Measurements from ENCODE around the gene WDR54.

Gene WDR54

GRCh38 chr2:74401891-74402290 lies 19.6 kb upstream of the WDR54 start:
- H3K4me3 ChIP-seq (ENCODE audit: insufficient read depth in 1 of 2, low read depth in 1 of 2, low read length in 2 of 2) = no peak overlapping the region
- no peak overlapping the region for H3K18ac ChIP-seq (ENCODE audit: low read depth in 1 of 2, low read length in 2 of 2)
- no peak overlapping the region for H3K23ac ChIP-seq (ENCODE audit: low read length in 2 of 2)
- H2BK5ac ChIP-seq (ENCODE audit: low read depth, low read length, poor library complexity, severe bottlenecking) = no peak overlapping the region
- no peak for DNase-seq
- WGBS = 63% methylated on average over 1 of the region's 2 CpGs
- no peaks in the 10 kb centered on the region for H3K27me3 ChIP-seq (ENCODE audit: control insufficient read depth in 1 of 2, insufficient read depth in 1 of 2, low read length in 2 of 2)
- H2BK120ac ChIP-seq (ENCODE audit: low read depth, low read length) = no peak overlapping the region
- H3K4me1 ChIP-seq (ENCODE audit: control insufficient read depth, insufficient read depth, low read depth, low read length) = peaks cover under 1% of the 10 kb centered on the region
- H3K27ac ChIP-seq (ENCODE audit: low read length, poor library complexity, severe bottlenecking) = no peak overlapping the region
- H3K9ac ChIP-seq (ENCODE audit: low read length) = no peak overlapping the region
- no peak overlapping the region for H2BK12ac ChIP-seq (ENCODE audit: low read length in 2 of 2)
- no peak overlapping the region for H3K4ac ChIP-seq (ENCODE audit: low read depth in 1 of 2, low read length in 2 of 2)
- no peak overlapping the region for H4K91ac ChIP-seq (ENCODE audit: low read length)
- no peak overlapping the region for H2AFZ ChIP-seq (ENCODE audit: low read depth, low read length)
- no peaks in the 10 kb centered on the region for H3K9me3 ChIP-seq (ENCODE audit: control insufficient read depth, low read length)
- H2BK15ac ChIP-seq (ENCODE audit: low read depth, poor library complexity, severe bottlenecking) = no peak overlapping the region
- no peak overlapping the region for H3K4me2 ChIP-seq (ENCODE audit: low read length, poor library complexity, severe bottlenecking)
- H3K36me3 ChIP-seq (ENCODE audit: control insufficient read depth in 1 of 2, insufficient read depth in 2 of 2, low read depth in 1 of 2, low read length in 2 of 2) = no peaks in the 10 kb centered on the region
- H3K14ac ChIP-seq (ENCODE audit: low read length in 2 of 2) = no peak overlapping the region
- no peak overlapping the region for H2AK5ac ChIP-seq (ENCODE audit: low read length, severe bottlenecking)
- H3K79me1 ChIP-seq (replicated peaks; ENCODE audit: low read length, poor library complexity, severe bottlenecking) = no peaks in the 10 kb centered on the region
- no peak overlapping the region for H4K8ac ChIP-seq (ENCODE audit: low read length)

GRCh38 chr2:74406035-74406434 lies 15.5 kb upstream of the WDR54 start:
- Histone ChIP-seq H3K9ac (ENCODE audit: low read length) (no peak overlapping the region), H2BK12ac (ENCODE audit: low read length in 2 of 2) (no peak overlapping the region), H3K4ac (ENCODE audit: low read depth in 1 of 2, low read length in 2 of 2) (no peak overlapping the region), H3K27ac (ENCODE audit: low read length, poor library complexity, severe bottlenecking) (no peak overlapping the region), H3K4me2 (ENCODE audit: low read length, poor library complexity, severe bottlenecking) (no peak overlapping the region), H3K27me3 (ENCODE audit: control insufficient read depth in 1 of 2, insufficient read depth in 1 of 2, low read length in 2 of 2) (no peaks in the 10 kb centered on the region), H3K4me1 (ENCODE audit: control insufficient read depth, insufficient read depth, low read depth, low read length) (peaks cover 2% of the 10 kb centered on the region), H4K8ac (ENCODE audit: low read length) (no peak overlapping the region), H4K91ac (ENCODE audit: low read length) (no peak overlapping the region), H3K4me3 (ENCODE audit: insufficient read depth in 1 of 2, low read depth in 1 of 2, low read length in 2 of 2) (no peak overlapping the region), H2BK120ac (ENCODE audit: low read depth, low read length) (no peak overlapping the region), H2AFZ (ENCODE audit: low read depth, low read length) (no peak overlapping the region), H2BK15ac (ENCODE audit: low read depth, poor library complexity, severe bottlenecking) (no peak overlapping the region), H3K23ac (ENCODE audit: low read length in 2 of 2) (no peak overlapping the region), H3K79me1 (replicated peaks; ENCODE audit: low read length, poor library complexity, severe bottlenecking) (no peaks in the 10 kb centered on the region), H3K36me3 (ENCODE audit: control insufficient read depth in 1 of 2, insufficient read depth in 2 of 2, low read depth in 1 of 2, low read length in 2 of 2) (no peaks in the 10 kb centered on the region), H3K18ac (ENCODE audit: low read depth in 1 of 2, low read length in 2 of 2) (no peak overlapping the region), H2BK5ac (ENCODE audit: low read depth, low read length, poor library complexity, severe bottlenecking) (no peak overlapping the region), H2AK5ac (ENCODE audit: low read length, severe bottlenecking) (no peak overlapping the region), H3K9me3 (ENCODE audit: control insufficient read depth, low read length) (no peaks in the 10 kb centered on the region), H3K14ac (ENCODE audit: low read length in 2 of 2) (no peak overlapping the region)
- no peak for DNase-seq

- Histone ChIP-seq H3K79me1 (replicated peaks; ENCODE audit: low read length, poor library complexity, severe bottlenecking) (no peaks in the 10 kb centered on the region), H2BK15ac (ENCODE audit: low read depth, poor library complexity, severe bottlenecking) (no peak overlapping the region), H2BK120ac (ENCODE audit: low read depth, low read length) (no peak overlapping the region), H3K23ac (ENCODE audit: low read length in 2 of 2) (no peak overlapping the region), H3K4ac (ENCODE audit: low read depth in 1 of 2, low read length in 2 of 2) (no peak overlapping the region), H3K4me3 (ENCODE audit: insufficient read depth in 1 of 2, low read depth in 1 of 2, low read length in 2 of 2) (no peak overlapping the region), H2BK5ac (ENCODE audit: low read depth, low read length, poor library complexity, severe bottlenecking) (no peak overlapping the region), H2AFZ (ENCODE audit: low read depth, low read length) (no peak overlapping the region), H3K27ac (ENCODE audit: low read length, poor library complexity, severe bottlenecking) (no peak overlapping the region), H3K4me2 (ENCODE audit: low read length, poor library complexity, severe bottlenecking) (no peak overlapping the region), H2BK12ac (ENCODE audit: low read length in 2 of 2) (no peak overlapping the region), H3K18ac (ENCODE audit: low read depth in 1 of 2, low read length in 2 of 2) (no peak overlapping the region), H3K4me1 (ENCODE audit: control insufficient read depth, insufficient read depth, low read depth, low read length) (peaks cover 2% of the 10 kb centered on the region), H4K8ac (ENCODE audit: low read length) (no peak overlapping the region), H4K91ac (ENCODE audit: low read length) (no peak overlapping the region), H3K9ac (ENCODE audit: low read length) (no peak overlapping the region), H3K14ac (ENCODE audit: low read length in 2 of 2) (no peak overlapping the region), H3K36me3 (ENCODE audit: control insufficient read depth in 1 of 2, insufficient read depth in 2 of 2, low read depth in 1 of 2, low read length in 2 of 2) (no peaks in the 10 kb centered on the region), H3K9me3 (ENCODE audit: control insufficient read depth, low read length) (no peaks in the 10 kb centered on the region), H2AK5ac (ENCODE audit: low read length, severe bottlenecking) (no peak overlapping the region), H3K27me3 (ENCODE audit: control insufficient read depth in 1 of 2, insufficient read depth in 1 of 2, low read length in 2 of 2) (no peaks in the 10 kb centered on the region)
- no peak for DNase-seq
- 67% methylated on average over 4 of the region's 5 CpGs for WGBS
These were observed 13.8 kb upstream of the WDR54 start for GRCh38 chr2:74407682-74408081.

- 85% methylated on average over 8 of the region's 8 CpGs for WGBS
- H3K27ac ChIP-seq (ENCODE audit: low read length, poor library complexity, severe bottlenecking) = no peak overlapping the region
- no peak overlapping the region for H3K23ac ChIP-seq (ENCODE audit: low read length in 2 of 2)
- no peaks in the 10 kb centered on the region for H3K27me3 ChIP-seq (ENCODE audit: control insufficient read depth in 1 of 2, insufficient read depth in 1 of 2, low read length in 2 of 2)
- no peak overlapping the region for H4K8ac ChIP-seq (ENCODE audit: low read length)
- H3K18ac ChIP-seq (ENCODE audit: low read depth in 1 of 2, low read length in 2 of 2) = no peak overlapping the region
- H2AK5ac ChIP-seq (ENCODE audit: low read length, severe bottlenecking) = no peak overlapping the region
- H3K36me3 ChIP-seq (ENCODE audit: control insufficient read depth in 1 of 2, insufficient read depth in 2 of 2, low read depth in 1 of 2, low read length in 2 of 2) = peaks cover 0 to 4% of the 10 kb centered on the region in 2 experiments
- H3K9ac ChIP-seq (ENCODE audit: low read length) = no peak overlapping the region
- no peaks in the 10 kb centered on the region for H3K9me3 ChIP-seq (ENCODE audit: control insufficient read depth, low read length)
- no peak overlapping the region for H2AFZ ChIP-seq (ENCODE audit: low read depth, low read length)
- no peak for DNase-seq
- no peaks in the 10 kb centered on the region for H3K4me1 ChIP-seq (ENCODE audit: control insufficient read depth, insufficient read depth, low read depth, low read length)
- H2BK5ac ChIP-seq (ENCODE audit: low read depth, low read length, poor library complexity, severe bottlenecking) = no peak overlapping the region
- H2BK120ac ChIP-seq (ENCODE audit: low read depth, low read length) = no peak overlapping the region
- no peak overlapping the region for H2BK12ac ChIP-seq (ENCODE audit: low read length in 2 of 2)
- no peak overlapping the region for H3K4me2 ChIP-seq (ENCODE audit: low read length, poor library complexity, severe bottlenecking)
- H3K4ac ChIP-seq (ENCODE audit: low read depth in 1 of 2, low read length in 2 of 2) = no peak overlapping the region
- no peaks in the 10 kb centered on the region for H3K79me1 ChIP-seq (replicated peaks; ENCODE audit: low read length, poor library complexity, severe bottlenecking)
- H3K14ac ChIP-seq (ENCODE audit: low read length in 2 of 2) = no peak overlapping the region
- H4K91ac ChIP-seq (ENCODE audit: low read length) = peak overlapping the region; percentile 5
- H3K4me3 ChIP-seq (ENCODE audit: insufficient read depth in 1 of 2, low read depth in 1 of 2, low read length in 2 of 2) = no peak overlapping the region
- H2BK15ac ChIP-seq (ENCODE audit: low read depth, poor library complexity, severe bottlenecking) = no peak overlapping the region
These were observed 8.4 kb upstream of the WDR54 start for GRCh38 chr2:74413001-74413698.
